ENCODE measurements around the gene INS. TPM values are rescaled to one million over a fixed set of nuclear protein-coding genes. Genes with fewer than 3 reads are reported as not detected.
A peak's percentile ranks its signal among the peaks of the same experiment; 100 is the strongest.

The INS gene
- total and polyA plus RNA-seq, 2 of the 4 experiments (the other 2 are of a cell fraction) = not detected

DNA sequence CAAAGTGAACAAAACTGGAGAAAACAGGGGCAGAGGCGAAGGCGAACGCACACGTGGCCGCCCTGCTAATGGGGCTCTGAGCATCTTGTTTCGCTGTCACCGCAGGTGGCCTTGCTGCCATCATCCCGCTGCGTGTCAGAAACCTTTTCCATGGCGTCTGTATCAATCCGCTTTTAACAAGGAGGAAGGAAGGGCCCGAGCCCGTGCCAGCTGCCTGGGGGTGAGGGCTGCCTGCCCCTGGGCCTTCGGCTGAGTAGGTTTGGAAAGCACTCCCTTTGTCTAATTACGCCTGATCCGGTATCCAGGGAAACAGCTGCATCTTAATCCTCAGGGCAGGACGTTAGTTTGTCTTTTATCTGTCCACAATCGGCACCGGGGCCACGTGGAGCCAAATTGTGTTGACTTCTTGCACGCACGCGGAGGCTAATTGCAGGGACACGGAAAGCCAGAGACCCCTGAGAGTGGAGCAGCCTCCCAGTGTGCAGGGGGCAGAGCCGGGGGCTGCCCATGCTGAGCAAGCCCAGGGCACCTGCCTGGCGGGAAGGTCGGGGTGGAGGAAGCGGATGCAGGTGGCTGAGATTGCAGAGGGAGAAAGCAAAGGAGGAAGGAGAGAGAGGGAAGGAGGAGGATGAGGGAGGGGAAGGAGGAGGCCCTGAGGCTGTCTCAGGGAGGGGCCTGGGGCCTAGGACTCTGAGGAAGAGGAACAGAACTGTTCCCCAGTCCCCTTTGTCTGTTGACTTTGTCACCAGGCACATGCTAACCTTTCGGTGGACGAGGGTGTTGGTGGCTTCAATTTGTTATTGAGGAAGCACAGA, 29.9 kb upstream of the INS start:
- H2AK9ac ChIP-seq (replicated peaks; ENCODE audit: low read depth, low read length, poor library complexity) = no peak overlapping the region
- no peak overlapping the region for H3K9ac ChIP-seq (ENCODE audit: low read depth, low read length)
- CTCF ChIA-PET = no interaction called here
- intact Hi-C loops (cut with micrococcal nuclease) (loop anchor here (10.0 kb wide), 1 partner anchor 704 kb away; no protein-coding TSS in a partner anchor), dilution Hi-C loops (cut with HindIII; ENCODE audit: low sequenced_read_pairs, unreplicated experiment) (no loop called here), in situ Hi-C loops (cut with MboI; ENCODE audit: low sequenced_read_pairs) (loop anchor here (25.0 kb wide), 1 partner anchor 696 kb away; the partner anchor contains the start of gene CDKN1C)
- peaks cover 33% of the 10 kb centered on the region for H3K27me3 ChIP-seq (ENCODE audit: control insufficient read depth, insufficient read depth, low read length)
- H2BK5ac ChIP-seq (ENCODE audit: low read depth, low read length, poor library complexity, severe bottlenecking) = no peak overlapping the region
- no peak overlapping the region for H3K18ac ChIP-seq (ENCODE audit: low read depth, low read length)
- no peak overlapping the region for H4K5ac ChIP-seq (ENCODE audit: low read depth, low read length)
- H3K14ac ChIP-seq (replicated peaks; ENCODE audit: low read depth, low read length) = no peak overlapping the region
- no peak overlapping the region for H3K4me2 ChIP-seq (ENCODE audit: low read depth, low read length)
- no peak overlapping the region for H2BK120ac ChIP-seq (ENCODE audit: low read depth, low read length)
- no peak overlapping the region for H2AK5ac ChIP-seq (ENCODE audit: low read depth, low read length)
- H2AFZ ChIP-seq (replicated peaks; ENCODE audit: low read length, poor library complexity) = peak overlapping the region; percentile 19
- H2BK20ac ChIP-seq (ENCODE audit: low read depth, low read length) = no peak overlapping the region
- 0 out of 2 replicates have a peak, but pooled peaks cover 8% of the 10 kb centered on the region for H4K20me1 ChIP-seq (ENCODE audit: insufficient read depth, low read length)
- WGBS, 2 experiments (ENCODE audit: extremely low coverage in 2 of 2, insufficient read length in 1 of 2) = 45% methylated on average over 20 of the region's 30 CpGs; no CpG with 5 or more reads in 1 of the 2 experiments
- POLR2A ChIA-PET (ENCODE audit: unreplicated experiment) = no interaction called here
- DNase-seq (no peak), ATAC-seq (ENCODE audit: low read depth) (no peak)
- no peaks in the 10 kb centered on the region for H3K36me3 ChIP-seq (ENCODE audit: control insufficient read depth, insufficient read depth, low read length)
- no peak overlapping the region for H3K56ac ChIP-seq (ENCODE audit: extremely low read depth, insufficient read depth, low read length)
- no peak overlapping the region for H3K27ac ChIP-seq (ENCODE audit: insufficient read depth, low read length)
- no peak overlapping the region for H3K23ac ChIP-seq (ENCODE audit: low read depth, low read length)
- H3K4me1 ChIP-seq (ENCODE audit: control insufficient read depth, insufficient read depth, low read length) = no peaks in the 10 kb centered on the region
- H3K9me1 ChIP-seq (ENCODE audit: insufficient read depth, low read length) = peaks cover 7% of the 10 kb centered on the region
- no peaks in the 10 kb centered on the region for H3K79me1 ChIP-seq (ENCODE audit: low read depth in 1 of 2, low read length in 2 of 2)
- no peak overlapping the region for H2BK15ac ChIP-seq (ENCODE audit: low read depth, low read length)
- H4K8ac ChIP-seq (ENCODE audit: low read depth in 2 of 2, low read length in 2 of 2) = no peak overlapping the region
- H3K4me3 ChIP-seq (ENCODE audit: insufficient read depth, low read depth, low read length) = no peak overlapping the region
- no peaks in the 10 kb centered on the region for H3K9me3 ChIP-seq (ENCODE audit: control insufficient read depth, insufficient read depth, low read length)
- no TSS peak for BruUV-seq (replicated peaks)
- no peak overlapping the region for H4K91ac ChIP-seq (ENCODE audit: insufficient read depth, low read depth, low read length)
- H3K4ac ChIP-seq (ENCODE audit: low read depth, low read length) = no peak overlapping the region
- TF ChIP-seq CEBPB (IDR thresholded peaks at IDR 0.05; ENCODE audit: low read depth, low read length) (no peak), ELK1 (IDR thresholded peaks at IDR 0.05; ENCODE audit: borderline replicate concordance, low read depth, low read length) (no peak), POLR2A (IDR thresholded peaks at IDR 0.05; ENCODE audit: low read depth, low read length) (no peak), RCOR1 (IDR thresholded peaks at IDR 0.05; ENCODE audit: insufficient replicate concordance, low read length) (no peak), RAD21 (IDR thresholded peaks at IDR 0.05; ENCODE audit: low read length) (no peak), SMC3 (IDR thresholded peaks at IDR 0.05; ENCODE audit: low read depth, low read length) (no peak), MXI1 (IDR thresholded peaks at IDR 0.05; ENCODE audit: borderline replicate concordance, low read depth, low read length) (no peak), BHLHE40 (IDR thresholded peaks at IDR 0.05; ENCODE audit: low read depth, low read length) (no peak), CHD1 (IDR thresholded peaks at IDR 0.05; ENCODE audit: low read depth, low read length) (no peak), FOS (IDR thresholded peaks at IDR 0.05; ENCODE audit: low read depth, low read length) (no peak), NFE2L2 (IDR thresholded peaks at IDR 0.05; ENCODE audit: low read depth, low read length) (no peak), MAZ (IDR thresholded peaks at IDR 0.05; ENCODE audit: borderline replicate concordance, low read depth, low read length) (no peak), RFX5 (IDR thresholded peaks at IDR 0.05; ENCODE audit: low read depth, low read length) (no peak)
- TF ChIP-seq, protein P1, sequence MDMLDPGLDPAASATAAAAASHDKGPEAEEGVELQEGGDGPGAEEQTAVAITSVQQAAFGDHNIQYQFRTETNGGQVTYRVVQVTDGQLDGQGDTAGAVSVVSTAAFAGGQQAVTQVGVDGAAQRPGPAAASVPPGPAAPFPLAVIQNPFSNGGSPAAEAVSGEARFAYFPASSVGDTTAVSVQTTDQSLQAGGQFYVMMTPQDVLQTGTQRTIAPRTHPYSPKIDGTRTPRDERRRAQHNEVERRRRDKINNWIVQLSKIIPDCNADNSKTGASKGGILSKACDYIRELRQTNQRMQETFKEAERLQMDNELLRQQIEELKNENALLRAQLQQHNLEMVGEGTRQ (IDR thresholded peaks at IDR 0.05; ENCODE audit: low read depth, low read length) = no peak
- TF ChIP-seq, protein P2, sequence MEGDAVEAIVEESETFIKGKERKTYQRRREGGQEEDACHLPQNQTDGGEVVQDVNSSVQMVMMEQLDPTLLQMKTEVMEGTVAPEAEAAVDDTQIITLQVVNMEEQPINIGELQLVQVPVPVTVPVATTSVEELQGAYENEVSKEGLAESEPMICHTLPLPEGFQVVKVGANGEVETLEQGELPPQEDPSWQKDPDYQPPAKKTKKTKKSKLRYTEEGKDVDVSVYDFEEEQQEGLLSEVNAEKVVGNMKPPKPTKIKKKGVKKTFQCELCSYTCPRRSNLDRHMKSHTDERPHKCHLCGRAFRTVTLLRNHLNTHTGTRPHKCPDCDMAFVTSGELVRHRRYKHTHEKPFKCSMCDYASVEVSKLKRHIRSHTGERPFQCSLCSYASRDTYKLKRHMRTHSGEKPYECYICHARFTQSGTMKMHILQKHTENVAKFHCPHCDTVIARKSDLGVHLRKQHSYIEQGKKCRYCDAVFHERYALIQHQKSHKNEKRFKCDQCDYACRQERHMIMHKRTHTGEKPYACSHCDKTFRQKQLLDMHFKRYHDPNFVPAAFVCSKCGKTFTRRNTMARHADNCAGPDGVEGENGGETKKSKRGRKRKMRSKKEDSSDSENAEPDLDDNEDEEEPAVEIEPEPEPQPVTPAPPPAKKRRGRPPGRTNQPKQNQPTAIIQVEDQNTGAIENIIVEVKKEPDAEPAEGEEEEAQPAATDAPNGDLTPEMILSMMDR (conservative IDR thresholded peaks at IDR 0.05; ENCODE audit: low read depth, low read length) = no peak

All from IMR-90 (cell line).